T-cell (primary cell): ENCODE results near the gene RIN2. TPM values are rescaled to one million over a fixed set of nuclear protein-coding genes. Genes with fewer than 3 reads are reported as not detected.

Experiments used
- ATAC-seq, 4 experiments: fragments of 200-7000 bp in 3 of 4; fragments of 150-1000 bp in 1 of 4; cut with Tn5 transposase; replicated peaks in 1 of 4; 1 replicate in 3 of 4; 2 replicates in 1 of 4; pipeline ENCODE4 v1.10.0; 2021; ENCODE audit warnings: moderate library complexity in 3 of 4, mild to moderate bottlenecking in 2 of 4, moderate number of reproducible peaks in 1 of 4
- CTCF ChIA-PET, 2 donors: fragments of 300-600 bp; sonication (Branson Sonifier 250); formaldehyde crosslinking; loops; one replicate each; lab custom pipeline; 2022; ENCODE audit warnings: antibody characterized with exemption in 2 of 2; lab: Charles Lee
- POLR2A ChIA-PET, 2 donors: fragments of 300-600 bp; sonication (Branson Sonifier 250); formaldehyde crosslinking; loops; one replicate each; lab custom pipeline; 2022; ENCODE audit warnings: antibody characterized with exemption in 2 of 2; lab: Charles Lee
- DNase-seq, 35 experiments: peaks; one replicate each; pipeline versions ENCODE4 v3.0.0 to v3.0.0-alpha.2; 2013 to 2023
- H3K27ac ChIP-seq: one replicate; pipeline ENCODE4 v1.5.1; 2013; ENCODE audit warnings: low read length
- H3K27me3 ChIP-seq, 2 experiments: replicated peaks in 1 of 2; 1 replicate in 1 of 2; 2 replicates in 1 of 2; pipeline versions ENCODE4 v1.6.1 to v1.7.0; 2013; ENCODE audit warnings: low read length in 1 of 2, mixed read lengths in 1 of 2; ENCODE audit not compliant: control insufficient read depth in 2 of 2, insufficient read depth in 2 of 2; ENCODE audit errors: extremely low read depth in 1 of 2
- H3K36me3 ChIP-seq, 2 donors: 1 replicate in 1 of 2; 2 replicates in 1 of 2; pipeline versions ENCODE4 v1.6.1 to v1.7.0; 2013; ENCODE audit warnings: low read length in 1 of 2; ENCODE audit not compliant: control insufficient read depth in 2 of 2, insufficient read depth in 1 of 2; ENCODE audit errors: extremely low read depth in 1 of 2
- H3K4me1 ChIP-seq, 2 experiments: 1 replicate in 1 of 2; 2 replicates in 1 of 2; pipeline versions ENCODE4 v1.6.1 to v1.7.0; 2013; ENCODE audit warnings: low read length in 2 of 2, mixed read lengths in 1 of 2; ENCODE audit not compliant: insufficient read depth in 2 of 2, control insufficient read depth in 1 of 2; ENCODE audit errors: extremely low read depth in 1 of 2
- H3K4me3 ChIP-seq, 2 donors: 1 replicate in 1 of 2; 2 replicates in 1 of 2; pipeline versions ENCODE4 v1.5.1 to v1.7.0; 2013; ENCODE audit warnings: mild to moderate bottlenecking in 2 of 2, low read length in 1 of 2, moderate library complexity in 1 of 2; ENCODE audit not compliant: control insufficient read depth in 1 of 2; ENCODE audit errors: extremely low read depth in 1 of 2
- H3K9me3 ChIP-seq: 2 replicates; pipeline ENCODE4 v1.7.0; 2013
- H3K27ac Mint-ChIP-seq, 2 donors: one replicate each; pipeline ENCODE4 v1.8.0; 2020 to 2021; ENCODE audit warnings: mild to moderate bottlenecking in 2 of 2, mixed read lengths in 2 of 2
- H3K27me3 Mint-ChIP-seq, 2 donors: one replicate each; pipeline ENCODE4 v1.8.0; 2021 to 2022; ENCODE audit warnings: mixed read lengths in 2 of 2
- H3K36me3 Mint-ChIP-seq: one replicate; pipeline ENCODE4 v1.8.0; 2021; ENCODE audit warnings: mixed read lengths
- H3K4me1 Mint-ChIP-seq, 3 donors: one replicate each; pipeline ENCODE4 v1.8.0; 2020 to 2022; ENCODE audit warnings: mixed read lengths in 3 of 3, mild to moderate bottlenecking in 1 of 3
- H3K4me3 Mint-ChIP-seq, 3 donors: one replicate each; pipeline ENCODE4 v1.8.0; 2020 to 2022; ENCODE audit warnings: mild to moderate bottlenecking in 3 of 3, mixed read lengths in 3 of 3, moderate library complexity in 3 of 3
- H3K9me3 Mint-ChIP-seq, 3 donors: one replicate each; pipeline ENCODE4 v1.8.0; 2020 to 2022; ENCODE audit warnings: mixed read lengths in 3 of 3
- WGBS: methylation state at CpG from one replicate; pipeline ENCODE4 v1.1.5; 2013; ENCODE audit warnings: missing lambda C conversion rate; ENCODE audit not compliant: insufficient coverage; 5-methylcytosine and 5-hydroxymethylcytosine counted together
- total RNA-seq, 35 experiments: library from RNA in 6 of 35; stranded (reverse) in 6 of 35; fragments of 120-200 nt in 1 of 35; gene quantifications; one replicate each; pipeline versions ENCODE4 v1.2.1 to v1.2.4 and lab custom pipeline; 2013 to 2026

RIN2 gene
- total RNA-seq, 5 donors from 2014 or later (not counting 1 experiment from before 2014, with no cell fraction given): 0.20 to 0.89 (median 0.26) TPM; not detected in 2

GRCh38 chr20:19756761-19757486, 1.1 kb upstream of the RIN2 start:
- Mint-ChIP-seq H3K27ac (no peak overlapping the region), H3K4me1 (peaks cover 0 to 3% (median 3%) of the 10 kb centered on the region in 3 donors), H3K27me3 (peaks cover 26 to 44% of the 10 kb centered on the region in 2 donors), H3K4me3 (no peak overlapping the region), H3K36me3 (no peaks in the 10 kb centered on the region), H3K9me3 (no peaks in the 10 kb centered on the region)
- Histone ChIP-seq H3K4me1 (no peaks in the 10 kb centered on the region), H3K27me3 (peaks cover 0 to 25% of the 10 kb centered on the region in 2 experiments), H3K9me3 (no peaks in the 10 kb centered on the region), H3K36me3 (no peaks in the 10 kb centered on the region), H3K4me3 (peak overlapping the region in 1 of 2 donors; percentile 68), H3K27ac (no peak overlapping the region)
- ATAC-seq (no peak), DNase-seq (no peak)
- POLR2A ChIA-PET: no interaction called here
- 22% methylated on average over 15 of the region's 22 CpGs for WGBS
- CTCF ChIA-PET: no interaction called here

- Mint-ChIP-seq H3K27ac (no peak overlapping the region), H3K4me3 (peak overlapping the region; percentile 11 to 48 (median 39)), H3K27me3 (peaks cover 31 to 46% of the 10 kb centered on the region in 2 donors), H3K9me3 (no peaks in the 10 kb centered on the region), H3K36me3 (no peaks in the 10 kb centered on the region), H3K4me1 (peaks cover 0 to 3% (median 3%) of the 10 kb centered on the region in 3 donors)
- ChIA-PET POLR2A (no interaction called here), CTCF (interaction anchor here in 1 of 2 donors (0.6 kb wide), 1 partner anchor 21 kb away, joined by 3 read pairs; no protein-coding TSS in a partner anchor)
- H3K9me3 ChIP-seq: no peaks in the 10 kb centered on the region
- H3K4me3 ChIP-seq: peak overlapping the region in 1 of 2 donors; percentile 68
- ATAC-seq: peak in 2 of 4 experiments; percentile 16 to 20
- 2% methylated on average over 34 of the region's 45 CpGs for WGBS
- H3K4me1 ChIP-seq: no peaks in the 10 kb centered on the region
- peaks cover 0 to 25% of the 10 kb centered on the region in 2 experiments for H3K27me3 ChIP-seq
- no peaks in the 10 kb centered on the region for H3K36me3 ChIP-seq
- DNase-seq: peak in 3 of 35 experiments; percentile 2 to 9 (median 6)
- no peak overlapping the region for H3K27ac ChIP-seq
These were observed 448 bp upstream of the RIN2 start for GRCh38 chr20:19757487-19758132.

- peaks cover 0 to 25% of the 10 kb centered on the region in 2 experiments for H3K27me3 ChIP-seq
- peaks cover 28 to 42% of the 10 kb centered on the region in 2 donors for H3K27me3 Mint-ChIP-seq
- H3K4me3 ChIP-seq: peak overlapping the region in 1 of 2 donors; percentile 41
- H3K27ac Mint-ChIP-seq: no peak overlapping the region
- peaks cover 0 to 3% (median 3%) of the 10 kb centered on the region in 3 donors for H3K4me1 Mint-ChIP-seq
- ATAC-seq: no peak
- 8% methylated on average over 50 of the region's 54 CpGs for WGBS
- no peaks in the 10 kb centered on the region for H3K4me1 ChIP-seq
- peak in 1 of 35 experiments; percentile 4 for DNase-seq
- H3K9me3 ChIP-seq: no peaks in the 10 kb centered on the region
- H3K9me3 Mint-ChIP-seq: no peaks in the 10 kb centered on the region
- ChIA-PET CTCF (no interaction called here), POLR2A (no interaction called here)
- H3K36me3 Mint-ChIP-seq: no peaks in the 10 kb centered on the region
- no peaks in the 10 kb centered on the region for H3K36me3 ChIP-seq
- no peak overlapping the region for H3K27ac ChIP-seq
- peak overlapping the region in 2 of 3 donors; percentile 24 to 48 for H3K4me3 Mint-ChIP-seq
These were observed 658 bp downstream of the RIN2 start for GRCh38 chr20:19758501-19759331.

- Histone ChIP-seq H3K27ac (no peak overlapping the region), H3K9me3 (no peaks in the 10 kb centered on the region), H3K36me3 (no peaks in the 10 kb centered on the region), H3K27me3 (peaks cover 0 to 27% of the 10 kb centered on the region in 2 experiments), H3K4me3 (no peak overlapping the region), H3K4me1 (no peaks in the 10 kb centered on the region)
- ChIA-PET POLR2A (no interaction called here), CTCF (no interaction called here)
- ATAC-seq: no peak
- DNase-seq: no peak
- H3K9me3 Mint-ChIP-seq: no peaks in the 10 kb centered on the region
- no peaks in the 10 kb centered on the region for H3K36me3 Mint-ChIP-seq
- H3K4me3 Mint-ChIP-seq: no peak overlapping the region
- peaks cover 28 to 37% of the 10 kb centered on the region in 2 donors for H3K27me3 Mint-ChIP-seq
- H3K4me1 Mint-ChIP-seq: peaks cover 0 to 3% (median 3%) of the 10 kb centered on the region in 3 donors
- WGBS: no CpG with 5 or more reads among the region's 3 CpGs
- H3K27ac Mint-ChIP-seq: no peak overlapping the region
These were observed 2.3 kb downstream of the RIN2 start for GRCh38 chr20:19760371-19760721.

- no peak overlapping the region for H3K27ac ChIP-seq
- no peaks in the 10 kb centered on the region for H3K9me3 ChIP-seq
- Mint-ChIP-seq H3K9me3 (no peaks in the 10 kb centered on the region), H3K27ac (no peak overlapping the region), H3K4me3 (no peak overlapping the region), H3K4me1 (peaks cover 0 to 3% (median 3%) of the 10 kb centered on the region in 3 donors), H3K27me3 (peaks cover 26 to 35% of the 10 kb centered on the region in 2 donors), H3K36me3 (no peaks in the 10 kb centered on the region)
- ChIA-PET CTCF (no interaction called here), POLR2A (no interaction called here)
- peaks cover 0 to 30% of the 10 kb centered on the region in 2 experiments for H3K27me3 ChIP-seq
- ATAC-seq (no peak), DNase-seq (no peak)
- no peaks in the 10 kb centered on the region for H3K36me3 ChIP-seq
- H3K4me3 ChIP-seq: no peak overlapping the region
- H3K4me1 ChIP-seq: no peaks in the 10 kb centered on the region
These were observed 3.3 kb downstream of the RIN2 start for GRCh38 chr20:19761326-19761725.

GRCh38 chr20:19761841-19762240, 3.8 kb downstream of the RIN2 start:
- peaks cover 25 to 36% of the 10 kb centered on the region in 2 donors for H3K27me3 Mint-ChIP-seq
- no peaks in the 10 kb centered on the region for H3K9me3 Mint-ChIP-seq
- Histone ChIP-seq H3K9me3 (no peaks in the 10 kb centered on the region), H3K27me3 (peaks cover 0 to 30% of the 10 kb centered on the region in 2 experiments), H3K27ac (no peak overlapping the region), H3K4me3 (no peak overlapping the region), H3K36me3 (no peaks in the 10 kb centered on the region), H3K4me1 (no peaks in the 10 kb centered on the region)
- H3K4me3 Mint-ChIP-seq: no peak overlapping the region
- DNase-seq (no peak), ATAC-seq (no peak)
- ChIA-PET CTCF (no interaction called here), POLR2A (no interaction called here)
- no peak overlapping the region for H3K27ac Mint-ChIP-seq
- WGBS: no CpG with 5 or more reads among the region's 2 CpGs
- H3K36me3 Mint-ChIP-seq: no peaks in the 10 kb centered on the region
- peaks cover 0 to 3% (median under 1%) of the 10 kb centered on the region in 3 donors for H3K4me1 Mint-ChIP-seq
